GM18526 (cell line): ENCODE results near the gene RSBN1L.

Experiments
- POLR2A ChIP-seq: IDR thresholded peaks from 3 replicates; pipeline ENCODE4 v1.6.1; 2011; ENCODE audit not compliant: insufficient read length; ENCODE audit errors: extremely low read depth

The RSBN1L gene

GRCh38 chr7:77802557-77803405, 106.5 kb downstream of the RSBN1L start:
- no peak for TF ChIP-seq POLR2A

GRCh38 chr7:77806425-77806824, 110.2 kb downstream of the RSBN1L start:
- TF ChIP-seq POLR2A = no peak

GRCh38 chr7:77808517-77808916, 112.3 kb downstream of the RSBN1L start:
- TF ChIP-seq POLR2A = no peak

- no peak for TF ChIP-seq POLR2A
Observed at GRCh38 chr7:77811516-77812289, 115.4 kb downstream of the RSBN1L start.

GRCh38 chr7:77812290-77812685, 116.0 kb downstream of the RSBN1L start:
- TF ChIP-seq POLR2A = no peak

GRCh38 chr7:77813180-77813579, 116.9 kb downstream of the RSBN1L start:
- TF ChIP-seq POLR2A = no peak

- no peak for TF ChIP-seq POLR2A
Observed at GRCh38 chr7:77819021-77819420, 122.8 kb downstream of the RSBN1L start.

GRCh38 chr7:77820967-77821366, 124.7 kb downstream of the RSBN1L start:
- TF ChIP-seq POLR2A = no peak

GRCh38 chr7:77822269-77822668, 126.0 kb downstream of the RSBN1L start:
- TF ChIP-seq POLR2A = no peak

GRCh38 chr7:77823787-77824186, 127.5 kb downstream of the RSBN1L start:
- no peak for TF ChIP-seq POLR2A

- TF ChIP-seq POLR2A = no peak
Observed at GRCh38 chr7:77824636-77825035, 128.4 kb downstream of the RSBN1L start.

GRCh38 chr7:77825131-77825530, 128.9 kb downstream of the RSBN1L start:
- no peak for TF ChIP-seq POLR2A

- no peak for TF ChIP-seq POLR2A
Observed at GRCh38 chr7:77826300-77826699, 130.0 kb downstream of the RSBN1L start.

- TF ChIP-seq POLR2A = no peak
Observed at GRCh38 chr7:77827999-77828398, 131.7 kb downstream of the RSBN1L start.

GRCh38 chr7:77830649-77831355, 134.5 kb downstream of the RSBN1L start:
- TF ChIP-seq POLR2A = no peak

- no peak for TF ChIP-seq POLR2A
Observed at GRCh38 chr7:77831481-77831880, 135.2 kb downstream of the RSBN1L start.

- no peak for TF ChIP-seq POLR2A
Observed at GRCh38 chr7:77831953-77832352, 135.7 kb downstream of the RSBN1L start.
